HG03439 (cell line): ENCODE data around the gene SGMS1.
"Not testable (repeated sequence)": the region's sequence is repeated elsewhere in the genome, so short reads cannot be mapped to it uniquely, and the experiment has no call there.

Experiments used
- ATAC-seq: cut with Tn5 transposase; IDR thresholded peaks from one replicate; pipeline ENCODE4 v1.9.1; 2021; ENCODE audit warnings: mild to moderate bottlenecking, moderate library complexity; ENCODE audit not compliant: unreplicated experiment

Gene SGMS1

DNA sequence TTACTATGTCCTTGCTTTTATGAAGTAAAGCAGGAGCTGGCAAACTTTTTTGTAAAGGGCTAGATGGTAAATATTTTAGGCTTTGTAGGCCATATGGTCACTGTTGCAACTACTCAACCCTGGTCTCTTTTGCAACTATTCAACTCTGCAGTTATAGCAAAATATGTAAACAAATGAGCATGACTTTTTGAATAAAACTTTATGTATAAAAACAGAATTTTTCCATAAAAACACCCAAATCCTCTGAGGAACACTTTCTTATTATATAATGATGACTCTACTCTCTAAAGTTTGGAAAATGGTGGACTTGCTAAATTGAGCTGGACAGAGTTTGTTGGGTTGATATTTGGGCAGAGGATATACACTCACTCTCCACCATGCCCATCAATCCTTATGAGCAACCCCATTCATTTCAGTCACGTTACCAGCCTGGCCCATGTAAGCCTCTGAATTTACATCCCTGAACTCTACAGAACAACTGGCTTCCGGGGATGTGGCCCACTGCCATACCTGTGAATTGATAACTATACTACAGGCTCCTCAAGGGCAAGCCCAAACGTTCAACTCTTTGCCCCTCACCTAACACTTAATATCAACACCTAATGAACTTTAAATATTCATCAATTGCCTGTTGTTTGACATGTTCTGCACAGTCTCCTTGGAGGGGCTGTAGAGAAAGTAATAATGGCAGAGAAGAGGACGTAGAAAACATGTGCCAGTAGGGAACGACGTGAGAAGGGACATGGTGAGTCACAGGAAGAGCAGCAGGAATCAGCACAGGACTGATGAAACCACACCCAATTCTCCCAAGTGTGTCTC, 37.6 kb downstream of the SGMS1 start:
- ATAC-seq: no peak

DNA sequence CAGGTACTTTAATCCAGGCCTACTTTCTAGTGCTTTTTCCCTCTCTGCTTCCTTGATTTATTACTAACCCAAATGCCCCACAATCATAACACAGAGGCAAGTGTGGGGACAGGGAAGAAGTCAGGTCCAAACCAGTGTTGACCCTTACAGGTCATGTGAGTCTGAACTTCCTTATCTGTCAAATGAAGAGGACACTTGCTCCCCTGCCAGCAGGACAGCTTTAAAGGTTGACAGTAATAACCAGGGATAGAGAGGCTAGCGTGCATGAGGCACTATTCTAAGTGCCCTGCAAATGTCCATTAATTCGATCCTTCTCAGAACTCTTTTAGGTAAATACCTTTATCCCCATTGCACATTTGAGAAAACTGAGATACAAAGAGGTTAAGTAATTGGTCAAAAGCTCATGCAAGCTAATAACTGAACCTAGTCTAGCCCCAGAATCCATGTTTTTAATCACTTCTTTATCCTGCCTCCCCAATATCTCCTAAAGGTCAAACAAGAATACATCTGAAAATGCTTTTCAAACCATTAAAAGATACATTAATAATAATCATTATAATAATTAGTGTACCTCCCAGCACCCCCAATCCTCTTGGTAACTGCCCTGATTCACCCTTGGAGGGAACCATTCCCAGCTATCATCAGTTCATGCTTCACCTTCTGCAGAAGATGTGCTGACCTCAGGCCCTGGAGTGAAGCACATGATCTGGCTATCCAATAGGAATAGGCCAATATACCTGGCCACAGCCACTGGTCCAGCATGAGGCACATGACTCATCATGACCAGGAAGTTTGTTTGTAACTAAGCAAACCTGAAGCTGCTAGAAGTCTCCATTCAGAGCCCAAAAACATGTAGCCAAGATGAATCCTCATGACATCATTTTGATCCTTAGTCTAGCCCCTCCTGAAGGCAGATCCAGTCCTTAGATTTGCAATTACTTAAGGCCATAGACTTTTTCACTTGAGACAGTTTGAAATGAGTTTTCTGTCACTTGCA, 40.7 kb downstream of the SGMS1 start:
- ATAC-seq: no peak

DNA sequence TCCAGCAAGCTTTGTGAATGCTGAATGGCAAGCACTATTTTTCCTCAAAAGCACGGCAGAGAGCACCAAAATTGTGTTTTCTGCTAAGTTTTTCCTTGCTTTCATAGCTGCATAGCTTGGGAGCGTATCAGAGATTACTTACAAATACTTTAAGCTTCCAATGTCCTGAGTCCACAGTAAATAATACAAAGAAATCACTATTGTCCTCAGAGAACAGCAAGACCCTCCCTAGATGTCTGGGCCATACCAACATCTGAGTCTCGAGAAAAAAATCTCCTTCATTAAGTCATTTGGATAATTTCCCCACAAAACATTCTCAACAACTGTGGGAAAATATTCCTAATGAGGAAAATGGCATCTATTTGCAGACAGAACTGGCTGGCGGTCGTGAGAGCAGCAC, 41.7 kb downstream of the SGMS1 start:
- ATAC-seq: no peak

DNA sequence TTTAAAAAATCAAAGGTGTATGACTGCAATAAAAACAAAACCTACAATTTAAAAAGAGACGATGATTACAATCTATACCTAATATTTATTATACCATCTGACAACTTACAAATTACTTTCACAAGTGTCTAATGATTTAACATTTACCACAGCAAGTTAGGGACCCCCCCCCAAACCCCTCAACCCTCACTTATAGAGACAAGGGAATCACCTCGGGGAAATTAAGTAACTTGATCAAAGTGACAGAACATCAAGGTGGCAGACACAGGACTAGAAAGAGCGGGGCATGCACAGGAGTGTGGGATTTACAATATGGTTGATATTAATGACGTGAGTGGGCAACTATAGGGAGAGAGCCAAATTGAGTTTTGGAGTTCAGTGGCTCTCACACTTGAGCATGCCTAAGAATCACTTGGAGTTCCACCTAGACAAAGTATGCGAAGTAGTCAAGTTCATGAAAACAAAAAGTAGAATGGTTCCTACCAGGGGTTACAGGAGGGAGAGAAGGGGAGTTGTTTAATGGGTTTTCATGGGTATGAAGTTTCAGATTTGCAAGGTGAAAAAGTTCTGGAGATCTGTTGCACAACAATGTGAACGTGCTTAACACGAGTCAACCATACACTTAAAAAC, 43.4 kb downstream of the SGMS1 start:
- ATAC-seq: no peak

DNA sequence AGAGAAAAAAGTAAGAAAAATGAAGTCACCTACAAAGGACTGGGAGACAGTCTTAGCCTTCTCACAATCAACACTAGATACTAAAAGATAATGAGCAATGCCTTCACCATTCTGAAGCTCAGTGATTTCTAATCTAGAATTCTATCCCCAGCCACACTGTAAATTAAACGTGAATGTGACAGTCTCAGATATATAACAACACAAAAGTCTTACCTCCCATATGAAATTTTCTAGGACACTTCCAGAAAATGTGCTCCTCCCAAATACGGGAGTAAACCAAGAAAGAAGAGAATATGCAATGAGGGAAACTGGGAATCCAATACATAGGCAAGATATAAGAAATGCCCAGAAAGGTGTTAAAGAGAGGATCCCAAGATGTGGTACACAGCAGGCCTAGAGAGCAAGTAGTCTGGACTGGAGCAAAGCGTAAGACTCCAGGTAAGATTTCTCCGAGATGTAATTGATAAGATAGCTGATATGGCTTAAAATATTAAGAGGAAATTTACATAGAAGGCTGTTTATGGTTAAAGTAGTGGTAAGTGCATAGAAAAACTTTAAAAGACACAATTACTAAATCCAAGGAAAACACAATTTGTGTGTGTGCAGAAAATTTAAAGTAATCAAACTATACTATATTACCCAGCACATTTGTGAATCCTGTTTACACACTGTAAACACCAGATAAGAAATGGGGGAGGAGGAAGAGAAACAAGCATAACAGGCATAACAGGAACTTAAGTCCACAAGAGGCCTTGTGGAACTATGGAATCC, 44.1 kb downstream of the SGMS1 start:
- ATAC-seq: no peak

DNA sequence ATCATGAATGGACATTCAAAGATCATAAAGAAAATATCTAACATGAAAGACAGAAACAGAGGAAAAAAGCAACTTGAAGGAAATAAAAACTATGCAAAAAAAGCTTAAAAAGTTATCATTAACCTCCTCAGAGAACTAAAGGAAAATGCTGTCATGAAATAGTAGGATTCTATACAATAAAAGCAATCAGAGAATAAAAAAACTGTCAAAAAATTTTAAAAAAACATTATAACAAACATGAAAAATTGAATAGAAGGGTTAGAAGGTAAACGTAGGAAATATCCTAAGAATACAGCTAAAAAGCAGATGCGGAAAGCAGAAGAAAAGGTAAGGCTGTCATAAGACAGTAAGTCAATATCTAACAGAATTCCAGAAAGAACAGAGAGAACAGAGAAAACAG, 44.8 kb downstream of the SGMS1 start:
- no peak for ATAC-seq

DNA sequence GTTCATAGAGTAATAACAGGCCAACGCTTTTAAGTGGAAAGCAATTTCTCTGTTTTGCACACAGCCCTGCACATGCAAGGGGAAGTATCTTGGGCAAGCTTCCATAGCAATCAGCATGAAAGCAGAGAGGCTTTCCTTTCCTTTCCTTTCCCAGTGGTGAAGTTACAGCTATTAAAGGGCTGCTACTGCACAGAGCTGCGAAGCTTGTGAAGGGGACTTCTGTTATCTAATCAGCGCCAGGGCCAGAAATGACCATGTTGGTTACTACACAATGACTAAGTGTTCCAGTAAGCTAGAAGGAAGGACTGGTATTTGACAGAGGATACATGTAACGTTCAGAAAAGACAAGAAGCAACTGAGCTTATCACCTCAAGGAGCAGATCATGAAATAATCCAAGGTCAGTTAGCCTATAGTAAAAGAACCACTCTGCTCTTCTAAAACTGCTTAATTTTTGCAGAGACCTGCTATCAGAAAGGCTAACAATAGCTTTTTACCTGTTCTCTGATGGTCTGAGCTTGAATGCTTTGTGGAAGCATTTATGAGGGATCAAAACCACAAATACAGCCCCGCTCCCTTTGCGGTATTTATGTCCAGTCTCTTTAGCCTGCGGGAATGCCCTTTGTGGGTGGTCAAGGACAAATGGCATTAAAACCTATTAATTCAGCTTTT, 45.9 kb downstream of the SGMS1 start:
- ATAC-seq: no peak

DNA sequence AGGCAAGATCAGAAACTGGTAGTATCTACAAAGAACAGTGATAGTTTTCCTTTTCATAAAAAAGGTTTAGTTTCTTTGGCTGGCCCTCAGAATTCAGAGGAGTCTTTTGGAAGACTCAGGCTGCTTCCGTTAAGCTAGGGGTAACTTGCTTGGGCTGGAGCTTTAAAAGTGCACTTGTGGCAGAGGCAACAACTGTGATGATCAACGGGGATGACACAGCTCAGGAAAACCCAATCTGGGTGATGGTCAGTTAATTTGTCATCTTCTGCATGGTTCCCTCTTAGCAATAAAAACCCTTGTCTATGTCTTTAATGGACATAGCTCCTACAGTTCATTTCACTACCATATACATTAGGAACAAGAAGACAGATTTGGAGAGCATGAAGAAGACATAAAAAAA, 46.7 kb downstream of the SGMS1 start:
- ATAC-seq: no peak

DNA sequence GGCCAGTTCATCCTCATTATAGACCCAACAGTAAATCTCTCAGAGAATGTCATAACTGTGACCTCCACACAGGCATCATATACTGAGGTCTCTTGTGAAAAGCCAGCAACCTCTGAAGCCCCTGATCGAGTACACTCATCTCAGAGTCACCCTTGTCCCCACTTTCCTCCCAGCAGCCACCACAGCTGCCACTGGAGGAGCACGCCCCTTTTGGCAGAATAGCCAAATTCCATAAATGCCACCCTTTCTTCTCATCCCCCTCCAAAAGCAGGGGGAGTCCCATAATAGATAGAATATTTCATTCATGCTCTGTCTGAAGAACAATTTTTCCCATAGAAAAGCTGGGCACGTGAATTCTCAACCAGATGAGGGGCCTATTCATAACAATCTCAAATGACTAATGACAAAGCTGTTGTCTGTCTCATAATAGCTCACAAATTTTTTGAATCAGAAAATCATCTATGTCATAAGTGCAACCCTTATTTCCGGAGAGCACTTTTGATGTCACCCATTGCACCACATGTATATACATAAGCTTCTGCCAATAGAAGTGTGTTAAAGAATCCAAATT, 47.4 kb downstream of the SGMS1 start:
- ATAC-seq: no peak

DNA sequence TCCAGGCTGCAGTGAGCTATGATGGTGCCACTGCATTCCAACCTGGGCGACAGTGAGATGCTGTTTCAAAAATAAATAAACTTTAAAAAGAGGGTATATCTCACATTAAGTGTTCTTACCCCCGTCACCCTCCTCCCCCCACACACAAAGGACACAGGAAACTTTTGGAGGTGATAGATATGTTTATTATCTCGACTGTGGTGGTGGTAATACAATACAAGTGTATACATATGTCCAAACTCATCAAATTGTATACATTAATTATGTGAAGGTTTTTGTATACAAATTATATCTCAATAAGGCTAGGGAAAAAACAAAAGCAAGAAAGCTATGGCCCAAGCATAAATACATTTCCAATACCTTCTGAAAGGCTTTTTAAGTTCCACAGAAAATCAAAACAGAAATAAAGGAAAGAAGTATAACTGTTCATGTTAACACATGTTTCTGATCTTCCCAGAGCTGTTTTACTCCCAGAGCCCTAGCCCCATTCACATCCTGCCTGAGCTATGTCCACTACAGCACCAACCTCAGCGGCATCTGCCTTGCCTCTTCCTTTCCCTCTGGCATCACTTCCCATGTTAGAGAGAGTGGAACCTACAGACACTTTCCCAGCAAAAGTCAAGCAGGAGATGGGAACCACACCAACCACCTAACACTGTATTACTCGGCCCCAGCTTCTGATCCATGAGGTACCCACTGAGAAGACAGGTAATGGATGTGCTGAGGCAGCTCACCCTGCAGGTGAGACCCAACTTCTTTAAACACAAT, 48.1 kb downstream of the SGMS1 start:
- no peak for ATAC-seq

DNA sequence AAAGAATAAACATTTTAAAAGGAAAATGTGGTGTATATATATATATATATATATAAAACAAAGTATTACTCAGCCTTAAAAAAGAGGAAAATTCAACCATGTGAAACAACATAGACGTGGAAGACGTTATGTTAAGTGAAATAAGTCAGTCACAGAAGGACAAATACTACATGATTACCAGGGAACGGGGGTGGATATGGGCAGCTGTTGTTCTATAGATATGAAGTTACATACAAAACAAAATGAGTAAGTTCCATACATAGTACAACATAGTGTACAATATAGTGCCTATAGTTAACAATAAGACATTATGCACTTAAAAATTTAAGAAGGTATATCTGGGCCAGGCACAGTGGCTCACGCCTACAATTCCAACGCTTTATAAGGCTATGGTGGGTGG, 48.8 kb downstream of the SGMS1 start:
- no peak for ATAC-seq

DNA sequence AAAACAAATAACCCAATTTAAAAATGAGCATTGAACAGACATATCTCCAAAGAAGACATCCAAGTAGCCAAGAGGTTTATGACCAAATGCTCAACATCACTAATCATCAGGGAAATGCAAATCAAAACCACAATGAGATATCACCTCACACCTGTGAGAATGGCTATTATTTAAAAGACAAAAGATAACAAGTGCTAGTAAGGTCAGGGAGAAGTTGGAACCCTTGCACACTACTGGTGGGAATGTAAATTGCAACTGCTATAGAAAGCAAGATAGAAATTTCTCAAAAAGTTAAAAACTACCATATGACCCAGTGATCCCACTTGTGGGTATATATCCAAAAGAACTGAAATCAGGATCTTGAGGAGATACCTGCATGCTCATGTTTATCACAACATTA, 49.5 kb downstream of the SGMS1 start:
- ATAC-seq: no peak

DNA sequence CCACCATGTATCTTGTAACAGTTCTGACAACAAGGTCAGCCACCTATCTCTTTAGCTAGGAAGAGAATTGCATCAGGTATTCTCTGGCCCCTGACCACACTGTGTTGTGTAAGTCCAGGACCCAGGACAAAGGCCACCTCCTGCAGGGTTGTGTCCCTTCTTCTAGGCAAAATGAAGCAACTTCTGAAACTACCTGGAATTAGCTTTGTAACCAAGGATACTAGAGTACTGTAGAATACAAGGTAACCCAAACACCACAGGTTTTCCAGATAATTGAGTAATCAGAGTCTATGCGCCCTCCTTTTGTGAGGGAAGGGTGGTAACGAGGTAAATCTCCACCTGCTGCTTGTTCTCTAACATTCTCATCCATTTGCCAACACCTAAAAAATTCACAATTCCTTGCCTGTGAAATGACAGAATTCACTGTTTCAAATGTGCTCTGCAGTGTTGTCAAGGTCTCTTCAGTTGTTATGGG, 51.7 kb downstream of the SGMS1 start:
- ATAC-seq: no peak

DNA sequence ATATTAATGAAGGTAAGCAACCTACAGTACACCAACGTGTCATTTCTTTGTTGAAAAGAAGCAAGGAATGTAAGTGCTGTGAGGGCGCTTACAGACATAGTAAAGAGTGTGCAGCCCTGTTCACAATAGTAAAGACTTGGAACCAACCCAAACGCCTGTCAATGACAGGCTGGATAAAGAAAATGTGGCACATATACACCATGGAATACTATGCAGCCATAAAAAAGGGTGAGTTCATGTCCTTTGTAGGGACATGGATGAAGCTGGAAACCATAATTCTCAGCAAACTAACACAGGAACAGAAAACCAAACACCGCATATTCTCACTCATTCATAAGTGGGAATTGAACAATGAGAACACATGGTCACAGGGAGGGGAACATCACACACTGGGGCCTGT, 55.0 kb downstream of the SGMS1 start:
- not testable (repeated sequence) for ATAC-seq

DNA sequence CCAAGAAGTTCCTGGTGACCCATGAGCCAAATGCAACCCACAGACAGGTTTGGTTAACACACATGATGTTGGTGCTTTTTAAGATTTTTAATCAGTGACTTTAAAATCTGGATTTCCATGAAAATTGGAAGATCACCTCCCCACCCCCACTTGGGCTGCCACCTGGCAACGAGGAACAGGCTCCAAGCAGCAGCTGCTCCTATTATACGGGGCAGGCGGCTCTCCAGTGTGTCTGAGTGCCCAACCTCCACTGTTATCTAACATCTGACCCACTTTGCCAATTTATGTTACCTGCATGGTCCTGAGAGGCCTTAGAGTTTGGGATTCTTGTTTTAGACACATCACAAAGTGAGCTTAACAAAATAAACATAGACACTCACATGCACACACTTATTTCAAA, 56.4 kb downstream of the SGMS1 start:
- no peak for ATAC-seq

DNA sequence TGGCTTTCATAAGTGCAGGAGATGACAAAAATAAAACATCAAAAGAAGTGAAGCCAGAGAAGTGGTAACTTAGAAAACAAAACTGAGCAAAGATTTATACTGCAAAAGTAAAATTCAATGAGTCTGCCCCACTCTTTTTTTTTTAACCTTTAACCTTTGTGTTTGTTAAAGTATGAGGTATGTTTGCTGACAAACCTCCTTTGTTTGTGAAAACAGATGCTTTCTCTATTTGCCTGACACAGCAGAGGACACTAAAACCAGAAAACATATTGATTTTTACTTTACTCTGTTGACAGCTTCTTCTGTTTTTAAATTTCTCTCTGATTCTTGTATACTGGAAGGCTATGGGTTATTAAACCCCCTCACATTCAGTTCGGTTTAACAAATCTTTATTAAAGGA, 57.6 kb downstream of the SGMS1 start:
- no peak for ATAC-seq

DNA sequence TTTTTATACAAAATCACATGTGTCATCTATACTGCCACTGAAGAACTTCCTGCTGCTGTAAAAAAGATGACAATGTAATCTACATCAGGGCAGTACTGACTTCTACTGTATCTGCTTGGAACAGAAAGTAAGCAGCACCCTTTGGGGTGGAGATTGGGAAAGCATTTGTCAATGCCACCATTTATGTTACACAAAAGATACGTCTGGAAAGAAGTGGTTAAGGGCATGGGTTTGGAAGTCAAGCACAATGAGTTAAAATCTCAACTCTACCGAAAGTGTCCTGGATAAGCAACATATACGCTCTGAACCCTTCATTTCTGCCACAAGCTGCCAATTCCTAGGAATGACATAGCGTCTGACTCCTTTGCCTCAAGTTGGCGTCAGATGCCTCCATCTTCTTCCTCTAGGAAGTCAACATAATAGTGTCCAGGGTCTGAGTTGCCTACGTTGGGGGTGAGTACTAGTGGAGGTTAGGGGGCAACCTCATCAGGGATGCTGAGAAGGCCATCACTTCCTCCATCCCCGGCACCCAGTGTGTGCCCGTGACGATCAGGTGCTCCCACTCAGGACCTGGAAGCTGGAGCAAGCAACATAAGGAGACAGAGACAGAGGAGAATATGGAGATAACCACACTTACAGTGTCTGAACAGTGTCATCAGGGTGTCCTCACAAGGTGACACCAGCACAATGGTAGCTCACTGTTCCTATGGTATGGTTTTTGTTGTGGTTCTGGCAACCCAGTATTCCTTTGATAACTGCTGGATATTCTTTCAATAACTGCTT, 58.3 kb downstream of the SGMS1 start:
- no peak for ATAC-seq

DNA sequence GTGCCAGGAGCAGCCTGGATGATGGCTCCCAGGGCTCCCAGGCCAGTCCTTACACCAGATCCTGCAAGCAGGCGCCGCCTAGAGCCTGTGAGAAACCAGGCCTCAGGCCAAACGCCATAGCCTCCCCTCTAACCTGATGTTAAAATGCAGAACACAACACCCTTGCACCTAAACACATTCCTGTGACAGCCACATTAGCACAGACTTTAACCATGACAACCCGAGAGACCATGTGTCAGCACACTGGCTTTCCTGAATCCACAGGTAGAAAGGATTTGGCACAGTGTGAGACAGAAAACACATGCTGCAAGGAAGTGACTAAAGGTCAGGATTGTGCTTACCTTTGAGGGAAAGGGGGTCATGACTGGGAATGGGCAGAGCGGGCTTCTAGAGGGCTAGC, 59.9 kb downstream of the SGMS1 start:
- ATAC-seq: no peak
